HG03095 (cell line): ENCODE measurements around the gene KCTD21.
"Not testable (repeated sequence)": the region's sequence is repeated elsewhere in the genome, so short reads cannot be mapped to it uniquely, and the experiment has no call there.

Source experiments
- ATAC-seq: cut with Tn5 transposase; IDR thresholded peaks from one replicate; pipeline ENCODE4 v1.9.1; 2021; ENCODE audit warnings: moderate library complexity; ENCODE audit not compliant: unreplicated experiment

KCTD21 gene

GRCh38 chr11:78179459-78180071 is 8.9 kb downstream of the KCTD21 start:
- ATAC-seq = no peak

- no peak for ATAC-seq
Observed at GRCh38 chr11:78177216-78177615, 11.2 kb downstream of the KCTD21 start.

GRCh38 chr11:78176605-78177141 is 11.8 kb downstream of the KCTD21 start:
- ATAC-seq = no peak

- ATAC-seq = not testable (repeated sequence)
Observed at GRCh38 chr11:78175862-78176261, 12.6 kb downstream of the KCTD21 start.

- no peak for ATAC-seq
Observed at GRCh38 chr11:78171951-78172350, 16.5 kb downstream of the KCTD21 start.

GRCh38 chr11:78170874-78171549 is 17.4 kb downstream of the KCTD21 start:
- no peak for ATAC-seq

GRCh38 chr11:78170413-78170812 is 18.0 kb downstream of the KCTD21 start:
- no peak for ATAC-seq

- ATAC-seq = no peak
Observed at GRCh38 chr11:78168539-78169477, 19.6 kb downstream of the KCTD21 start.

- ATAC-seq = no peak
Observed at GRCh38 chr11:78166855-78167469, 21.5 kb downstream of the KCTD21 start.

- no peak for ATAC-seq
Observed at GRCh38 chr11:78164471-78164870, 24.0 kb downstream of the KCTD21 start.

GRCh38 chr11:78163828-78164227 is 24.6 kb downstream of the KCTD21 start:
- no peak for ATAC-seq

GRCh38 chr11:78161962-78162371 is 26.5 kb downstream of the KCTD21 start:
- no peak for ATAC-seq

- no peak for ATAC-seq
Observed at GRCh38 chr11:78161346-78161745, 27.1 kb downstream of the KCTD21 start.

- ATAC-seq = no peak
Observed at GRCh38 chr11:78160557-78160956, 27.9 kb downstream of the KCTD21 start.

GRCh38 chr11:78158987-78159652 is 29.3 kb downstream of the KCTD21 start:
- ATAC-seq = no peak

- no peak for ATAC-seq
Observed at GRCh38 chr11:78156127-78156844, 32.1 kb downstream of the KCTD21 start.

- no peak for ATAC-seq
Observed at GRCh38 chr11:78151804-78152203, 36.6 kb downstream of the KCTD21 start.

GRCh38 chr11:78150754-78151153 is 37.7 kb downstream of the KCTD21 start:
- no peak for ATAC-seq

- no peak for ATAC-seq
Observed at GRCh38 chr11:78150346-78150745, 38.1 kb downstream of the KCTD21 start.

GRCh38 chr11:78149646-78150045 is 38.8 kb downstream of the KCTD21 start:
- no peak for ATAC-seq
